Endothelial cell of umbilical vein (primary cell): Measurements from ENCODE around the gene CLTCL1. TPM values are rescaled to one million over a fixed set of nuclear protein-coding genes. Genes with fewer than 3 reads are reported as not detected.

Experiments used
- BruUV-seq: library from RNA; stranded (reverse); fragments of 400-500 nt; replicated peaks from 2 replicates; lab custom pipeline; 2021; lab: Mats Ljungman, UMichigan
- CTCF ChIA-PET: fragments of 300-600, 350-600 bp; sonication (Branson Sonifier 250); formaldehyde crosslinking; loops from one replicate; lab custom pipeline; 2021; ENCODE audit warnings: antibody characterized with exemption, inconsistent platforms; lab: Charles Lee
- POLR2A ChIA-PET: fragments of 300-600, 350-600 bp; sonication (Branson Sonifier 250); formaldehyde crosslinking; loops from one replicate; lab custom pipeline; 2021; ENCODE audit warnings: antibody characterized with exemption, inconsistent platforms; lab: Charles Lee
- DNase-seq: peaks from one replicate; pipeline ENCODE4 v3.0.0-alpha.2; 2011; ENCODE audit warnings: low read depth, low spot score
- FAIRE-seq: peaks from 2 replicates; lab custom pipeline; 2011; peaks lifted over from hg19 to GRCh38; lab: Jason Lieb, UNC
- H2AFZ ChIP-seq: 2 replicates; pipeline ENCODE4 v1.6.0; 2012; ENCODE audit warnings: low read depth, low read length, control low read depth, inconsistent platforms
- H3K27ac ChIP-seq: 2 replicates; pipeline ENCODE4 v1.5.1; 2011; ENCODE audit warnings: low read depth, mild to moderate bottlenecking, control low read depth, low read length, moderate library complexity; ENCODE audit not compliant: insufficient read depth
- H3K27me3 ChIP-seq, 2 experiments: 2 replicates each; pipeline versions ENCODE4 v1.6.0 to v1.6.1; 2011; ENCODE audit warnings: low read length in 2 of 2, mixed read lengths in 1 of 2; ENCODE audit not compliant: control insufficient read depth in 2 of 2, insufficient read depth in 2 of 2
- H3K36me3 ChIP-seq, 2 experiments: 2 replicates in 1 of 2; 3 replicates in 1 of 2; pipeline ENCODE4 v1.5.1; 2011; ENCODE audit warnings: low read length in 2 of 2, mild to moderate bottlenecking in 1 of 2, moderate library complexity in 1 of 2; ENCODE audit not compliant: control insufficient read depth in 2 of 2, insufficient read depth in 2 of 2; ENCODE audit errors: extremely low read depth in 1 of 2
- H3K4me1 ChIP-seq: 3 replicates; pipeline ENCODE4 v1.5.1; 2011; ENCODE audit warnings: mild to moderate bottlenecking, low read length; ENCODE audit not compliant: control insufficient read depth, insufficient read depth; ENCODE audit errors: extremely low read depth
- H3K4me2 ChIP-seq: 2 replicates; pipeline ENCODE4 v1.6.1; 2011; ENCODE audit warnings: low read length, control low read depth, mixed read lengths; ENCODE audit not compliant: insufficient read depth
- H3K4me3 ChIP-seq, 3 experiments: fragments of 200-600 bp in 1 of 3; sonication (generic), shearing (Covaris generic) in 1 of 3; replicated peaks in 1 of 3; 2 replicates each; pipeline ENCODE4 v1.5.1; 2011 to 2016; ENCODE audit warnings: control low read depth in 3 of 3, low read length in 3 of 3, mild to moderate bottlenecking in 2 of 3, inconsistent platforms in 1 of 3, low read depth in 1 of 3, moderate library complexity in 1 of 3; ENCODE audit not compliant: insufficient read depth in 1 of 3
- H3K79me2 ChIP-seq: 2 replicates; pipeline ENCODE4 v1.6.0; 2012; ENCODE audit warnings: low read length, inconsistent platforms; ENCODE audit not compliant: control insufficient read depth, insufficient read depth
- H3K9ac ChIP-seq: replicated peaks from 2 replicates; pipeline ENCODE3; 2011; ENCODE audit warnings: low read length, control low read depth; ENCODE audit not compliant: insufficient read depth; ENCODE audit errors: extremely low read depth
- H3K9me1 ChIP-seq: replicated peaks from 3 replicates; pipeline ENCODE4 v1.6.0; 2011; ENCODE audit warnings: mild to moderate bottlenecking, low read length; ENCODE audit not compliant: control insufficient read depth, insufficient read depth; ENCODE audit errors: extremely low read depth
- H3K9me3 ChIP-seq: replicated peaks from 2 replicates; pipeline ENCODE4 v1.5.1; 2012; ENCODE audit warnings: low read length, inconsistent platforms; ENCODE audit not compliant: control insufficient read depth, insufficient read depth
- H4K20me1 ChIP-seq: replicated peaks from 2 replicates; pipeline ENCODE3; 2011; ENCODE audit warnings: mild to moderate bottlenecking, low read length; ENCODE audit not compliant: control insufficient read depth, insufficient read depth; ENCODE audit errors: extremely low read depth
- CTCF ChIP-seq, 2 donors: IDR thresholded peaks; 1 replicate in 1 of 2; 2 replicates in 1 of 2; pipeline ENCODE4 v1.5.1; 2011; ENCODE audit warnings: low read length in 2 of 2, mild to moderate bottlenecking in 2 of 2, moderate library complexity in 2 of 2, control low read depth in 1 of 2, inconsistent platforms in 1 of 2, low read depth in 1 of 2; ENCODE audit not compliant: insufficient read depth in 1 of 2; ENCODE audit errors: extremely low read depth in 1 of 2
- EZH2 ChIP-seq: IDR thresholded peaks from 2 replicates; pipeline ENCODE4 v1.6.1; 2012; ENCODE audit warnings: borderline replicate concordance, low read depth, mild to moderate bottlenecking, moderate library complexity, low read length, inconsistent platforms; ENCODE audit not compliant: severe bottlenecking
- FOS ChIP-seq: IDR thresholded peaks from 2 replicates; pipeline ENCODE4 v1.6.1; 2011; ENCODE audit warnings: mild to moderate bottlenecking, low read length, moderate library complexity, borderline replicate concordance; ENCODE audit not compliant: insufficient read depth
- GATA2 ChIP-seq: IDR thresholded peaks from 2 replicates; pipeline ENCODE4 v1.7.0; 2011; ENCODE audit warnings: low read depth, mild to moderate bottlenecking, moderate library complexity, mixed read lengths, low read length; ENCODE audit not compliant: insufficient read length, insufficient read depth
- JUN ChIP-seq: IDR thresholded peaks from 2 replicates; pipeline ENCODE4 v1.6.1; 2011; ENCODE audit warnings: borderline replicate concordance, low read depth; ENCODE audit not compliant: insufficient read length, insufficient read depth
- MAX ChIP-seq: IDR thresholded peaks from 2 replicates; pipeline ENCODE4 v1.6.1; 2011; ENCODE audit not compliant: insufficient read depth, insufficient read length
- MYC ChIP-seq: IDR thresholded peaks from one replicate; pipeline ENCODE4 v1.6.1; 2011; ENCODE audit warnings: mild to moderate bottlenecking, low read depth, low read length
- POLR2A ChIP-seq: IDR thresholded peaks from 2 replicates; pipeline ENCODE4 v1.6.1; 2012; ENCODE audit warnings: low read depth, mild to moderate bottlenecking, control low read depth, low read length
- POLR2AphosphoS5 ChIP-seq: IDR thresholded peaks from 2 replicates; pipeline ENCODE4 v1.6.1; 2012; ENCODE audit warnings: low read depth, mild to moderate bottlenecking, control low read depth, low read length, moderate library complexity; ENCODE audit not compliant: insufficient read depth
- dilution Hi-C: fragments of 300-500 bp; cut with MboI; formaldehyde crosslinking; loops from one replicate; pipeline ENCODE4 v1.15.0; 2019; ENCODE audit warnings: low sequenced_read_pairs; ENCODE audit not compliant: extremely low pct_ligation_motif_present
- intact Hi-C: fragments of 100-400 bp; cut with micrococcal nuclease; formaldehyde crosslinking; loops from one replicate; pipeline ENCODE4 v1.10.0; 2022
- polyA plus RNA-seq, 4 experiments: library from polyadenylated mRNA; depleted of rRNA in 3 of 4; stranded (reverse) in 3 of 4; unstranded in 1 of 4; fragments of >200 nt; gene quantifications; 2 replicates each; pipeline versions ENCODE4 v1.2.1 to v1.2.3, GENCODE V29; 2011 to 2012; ENCODE audit warnings: missing spikeins in 1 of 4
- total RNA-seq: library from RNA; stranded (reverse); gene quantifications from 2 replicates; pipeline ENCODE4 v1.2.3, GENCODE V29; 2021

Gene CLTCL1
- total and polyA plus RNA-seq, 2 donors (not counting 3 experiments of a cell fraction or from before 2014, with no cell fraction given) = 5.0 to 6.2 TPM

DNA sequence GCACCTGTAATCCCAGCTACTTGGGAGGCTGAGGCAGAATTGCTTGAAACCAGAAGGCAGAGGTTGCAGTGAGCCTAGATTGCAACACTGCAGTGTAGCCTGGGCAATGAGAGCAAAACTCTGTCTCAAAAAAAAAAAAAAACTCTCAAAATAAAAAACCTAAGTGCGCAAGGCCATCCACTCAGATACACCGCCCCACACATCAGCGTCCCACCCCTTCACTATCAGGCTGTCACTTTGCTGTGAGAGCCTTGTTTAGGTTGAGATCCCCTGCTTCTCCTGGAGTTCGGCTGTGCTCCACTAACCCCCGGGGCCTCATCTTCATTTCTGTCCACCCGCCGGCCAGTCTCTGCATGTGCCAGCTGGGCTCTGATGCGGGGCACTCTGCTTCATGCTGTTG is 125.1 kb downstream of the CLTCL1 start:
- TF ChIP-seq GATA2 (no peak), POLR2AphosphoS5 (no peak), MYC (no peak), CTCF (IDR thresholded peaks at IDR 0.05; ENCODE audit: extremely low read depth in 1 of 2, insufficient read depth in 1 of 2, low read depth in 1 of 2, low read length in 2 of 2) (no peak), JUN (no peak), MAX (no peak), FOS (no peak), POLR2A (no peak), EZH2 (no peak)
- H4K20me1 ChIP-seq = no peaks in the 10 kb centered on the region
- H3K4me1 ChIP-seq = peaks cover 6% of the 10 kb centered on the region
- H2AFZ ChIP-seq = no peak overlapping the region
- H3K36me3 ChIP-seq = no peaks in the 10 kb centered on the region
- intact Hi-C loops (no loop called here), dilution Hi-C loops (no loop called here)
- DNase-seq = no peak
- CTCF ChIA-PET = no interaction called here
- no peaks in the 10 kb centered on the region for H3K9me3 ChIP-seq
- H3K4me2 ChIP-seq = no peak overlapping the region
- H3K9me1 ChIP-seq = no peaks in the 10 kb centered on the region
- peaks cover 22 to 28% of the 10 kb centered on the region in 2 experiments for H3K27me3 ChIP-seq
- H3K9ac ChIP-seq = no peak overlapping the region
- POLR2A ChIA-PET = no interaction called here
- no peak overlapping the region for H3K4me3 ChIP-seq
- H3K27ac ChIP-seq = no peak overlapping the region
- H3K79me2 ChIP-seq = no peaks in the 10 kb centered on the region
- FAIRE-seq = no peak
- BruUV-seq = no TSS peak
